ENCODE measurements around the gene PROZ. TPM values are rescaled to one million over a fixed set of nuclear protein-coding genes. Genes with fewer than 3 reads are reported as not detected.
A peak's percentile ranks its signal among the peaks of the same experiment; 100 is the strongest.

The PROZ gene
- total and polyA plus RNA-seq, 2 of the 13 experiments (the other 11 are each of a cell fraction or from before 2014, with no cell fraction given), result 5.6 to 22.5 TPM

- Histone ChIP-seq H3K9ac (ENCODE audit: insufficient read depth, low read depth, low read length) (peak overlapping the region; percentile 47; the same call in 1 of the 2 replicates), H3K4me2 (ENCODE audit: low read depth, low read length) (peak overlapping the region; percentile 44), H4K20me1 (ENCODE audit: insufficient read depth, low read length) (peaks cover 46% of the 10 kb centered on the region), H3K4me3 (replicated peaks in 1 of 3; ENCODE audit: insufficient read depth in 1 of 3, low read depth in 2 of 3, low read length in 3 of 3) (0 out of 6 replicates have a peak overlapping the region, but pooled peaks of 1 of the 3 experiments have one; percentile 3), H3K9me3 (ENCODE audit: low read length) (no peaks in the 10 kb centered on the region), H2AFZ (ENCODE audit: low read length) (no peak overlapping the region), H3K27me3 (ENCODE audit: control insufficient read depth in 1 of 2, insufficient read depth in 2 of 2, low read length in 2 of 2) (no peaks in the 10 kb centered on the region), H3K4me1 (ENCODE audit: insufficient read depth, low read length) (peaks cover 58% of the 10 kb centered on the region), H3K27ac (ENCODE audit: extremely low read length, insufficient read depth, low read length) (peak overlapping the region; percentile 57), H3K79me2 (ENCODE audit: insufficient read depth, low read length) (peaks cover 85% of the 10 kb centered on the region), H3K36me3 (replicated peaks in 1 of 2; ENCODE audit: control insufficient read depth in 1 of 2, insufficient read depth in 2 of 2, low read length in 2 of 2) (peaks cover 24 to 58% of the 10 kb centered on the region in 2 experiments)
- 12% methylated on average over 6 of the region's 13 CpGs for WGBS (ENCODE audit: low lambda C conversion rate)
- ChIA-PET POLR2A (interaction anchor here (1.0 to 1.1 kb wide), 4 partner anchors 10 to 96 kb away, joined by 3 to 8 read pairs (median 6); partner anchors contain the start of genes CUL4A and PCID2), CTCF (ENCODE audit: low intra/inter-chr PET ratio, low total read pairs) (interaction anchor here (1.1 kb wide), 1 partner anchor 185 kb away, joined by 5 read pairs; no protein-coding TSS in a partner anchor)
- BruUV-seq (replicated peaks), result no TSS peak
- in situ Hi-C loops (cut with HindIII; ENCODE audit: extremely low pct_ligation_motif_present, low pct_unique_long_range_greater_than_20kb) (no loop called here), intact Hi-C loops (cut with micrococcal nuclease; ENCODE audit: unreplicated experiment) (loop anchor here (2.0 kb wide), 1 partner anchor 185 kb away; no protein-coding TSS in a partner anchor)
- peak; percentile 91 for ATAC-seq
- peak; percentile 98 for FAIRE-seq
- peak; percentile 84 for DNase-seq (ENCODE audit: low spot score)
- TF ChIP-seq HOXA7 (CRISPR knock-in tag; IDR thresholded peaks at IDR 0.05) (no peak), HNF1A (IDR thresholded peaks at IDR 0.05; ENCODE audit: low read depth) (no peak), HNF1A (CRISPR knock-in tag; IDR thresholded peaks at IDR 0.05; ENCODE audit: borderline replicate concordance) (peak; percentile 55; the same call in 1 of the 2 replicates), ZNF75D (CRISPR knock-in tag; IDR thresholded peaks at IDR 0.05; ENCODE audit: borderline replicate concordance) (no peak), PRDM15 (CRISPR knock-in tag; IDR thresholded peaks at IDR 0.05) (no peak), ELF1 (CRISPR knock-in tag; IDR thresholded peaks at IDR 0.05) (no peak), ZNF407 (CRISPR knock-in tag; IDR thresholded peaks at IDR 0.05; ENCODE audit: not compliant biosample characterization) (no peak)
These were observed 61.7 kb downstream of the PROZ start for GRCh38 chr13:113220141-113220598.

All from HepG2 (cell line).